IPS DF 4.7 (cell line): Measurements from ENCODE around the gene RIMS4.

Experiments
- DNase-seq: peaks from one replicate; pipeline ENCODE4 v3.0.0-alpha.2; 2013; ENCODE audit warnings: low spot score; ENCODE audit errors: extremely low read depth

RIMS4 gene

DNA sequence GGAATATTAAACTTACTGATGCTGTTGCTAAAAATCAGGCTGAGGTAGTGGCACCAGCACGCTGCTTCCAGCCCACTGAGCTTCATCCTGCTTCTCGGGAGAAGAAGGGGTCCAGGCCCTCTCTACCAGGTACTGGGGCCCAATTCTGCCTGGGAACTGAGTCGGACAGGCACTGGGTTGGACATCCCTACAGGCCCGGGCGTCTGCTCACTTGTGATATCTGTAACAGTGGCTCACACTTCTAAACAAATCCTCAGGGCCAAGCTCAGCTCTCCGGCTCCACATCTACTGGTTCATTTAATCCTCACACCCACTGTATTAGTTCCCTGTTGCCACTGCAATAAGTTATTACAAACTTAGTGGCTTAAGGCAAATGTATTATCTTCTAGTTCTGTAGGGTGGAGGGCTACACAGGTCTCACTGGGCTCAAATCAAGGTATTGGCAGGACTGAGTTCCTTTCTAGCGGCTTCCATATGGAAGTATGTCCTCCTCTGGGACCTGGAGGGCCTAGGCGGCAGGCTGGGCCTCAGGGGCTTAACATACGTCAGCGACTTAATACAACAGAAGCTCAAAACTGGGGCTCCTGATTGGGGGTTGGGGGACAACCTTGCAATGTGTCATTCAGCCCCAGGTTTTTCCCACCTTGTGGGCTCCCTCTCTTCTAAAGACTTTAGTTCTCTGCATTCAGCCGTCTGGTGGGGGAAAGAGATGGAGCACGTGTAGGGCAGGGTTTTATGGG is 66.3 kb downstream of the RIMS4 start:
- no peak for DNase-seq

- DNase-seq, result no peak
These were observed 67.2 kb downstream of the RIMS4 start for GRCh38 chr20:44743080-44743701.

GRCh38 chr20:44742304-44743079 is 67.9 kb downstream of the RIMS4 start:
- DNase-seq, result no peak

GRCh38 chr20:44739942-44740341 is 70.4 kb downstream of the RIMS4 start:
- no peak for DNase-seq

GRCh38 chr20:44738813-44739477 is 71.4 kb downstream of the RIMS4 start:
- peak; percentile 91 for DNase-seq

- DNase-seq, result no peak
These were observed 73.2 kb downstream of the RIMS4 start for GRCh38 chr20:44737116-44737515.

DNA sequence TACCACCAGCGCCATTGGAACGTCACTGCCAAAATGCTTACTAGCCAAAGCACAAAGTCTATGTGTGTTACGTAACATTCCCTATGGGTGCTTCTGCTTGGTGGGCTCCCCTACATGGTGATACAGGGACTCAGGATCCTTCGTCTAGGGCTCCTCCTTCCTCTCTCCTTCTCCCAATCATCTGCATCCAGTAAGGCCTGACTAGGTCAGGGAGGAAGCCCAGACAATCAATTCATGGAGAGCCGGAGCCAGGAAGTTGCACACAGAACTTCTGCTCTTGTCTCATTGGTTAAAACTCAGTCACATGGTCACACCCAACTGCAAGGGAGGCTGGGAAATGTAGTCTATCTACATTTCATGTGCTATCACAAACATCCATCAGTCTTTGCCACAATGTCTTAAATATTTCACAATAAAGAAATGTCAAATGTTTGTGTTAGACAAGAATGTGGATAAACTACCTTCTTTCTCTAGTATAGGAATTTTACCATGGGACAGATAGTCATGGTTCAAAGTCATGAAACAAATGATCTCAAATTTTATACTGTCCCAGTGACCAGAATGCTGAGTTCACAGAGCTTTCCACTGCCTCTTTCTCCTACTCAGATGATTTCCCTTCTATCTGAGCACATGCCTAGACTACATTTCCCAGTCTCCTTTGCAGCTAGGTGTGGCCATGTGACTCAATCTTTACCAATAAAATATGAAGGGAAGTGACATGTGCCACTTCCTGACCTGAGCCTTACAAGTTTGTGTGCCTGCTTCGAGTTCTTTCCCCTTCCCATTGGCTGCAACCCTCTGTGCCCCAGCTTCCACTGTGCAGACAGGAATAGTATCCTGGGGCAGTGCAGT is 74.0 kb downstream of the RIMS4 start:
- DNase-seq, result peak; percentile 72

DNA sequence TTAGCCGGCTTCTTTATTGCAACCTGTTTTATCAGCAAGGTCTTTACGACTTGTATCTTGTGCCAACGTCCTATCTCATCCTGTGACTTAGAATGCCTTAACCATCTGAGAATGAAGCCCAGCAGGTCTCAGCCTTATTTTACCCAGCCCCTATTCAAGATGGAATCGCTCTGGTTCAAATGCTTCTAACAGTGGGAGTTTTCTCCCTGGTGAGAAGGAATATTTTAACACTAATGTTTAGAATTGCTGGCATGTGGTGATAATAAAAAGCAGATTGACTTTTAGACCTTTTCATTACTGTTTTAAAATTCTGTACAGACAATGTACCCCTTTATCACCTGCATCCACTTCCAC is 74.6 kb downstream of the RIMS4 start:
- DNase-seq, result no peak

GRCh38 chr20:44734938-44735337 is 75.4 kb downstream of the RIMS4 start:
- no peak for DNase-seq

GRCh38 chr20:44733341-44734069 is 76.8 kb downstream of the RIMS4 start:
- DNase-seq, result no peak

- no peak for DNase-seq
These were observed 78.0 kb downstream of the RIMS4 start for GRCh38 chr20:44732327-44732726.

GRCh38 chr20:44731657-44732056 is 78.7 kb downstream of the RIMS4 start:
- no peak for DNase-seq

DNA sequence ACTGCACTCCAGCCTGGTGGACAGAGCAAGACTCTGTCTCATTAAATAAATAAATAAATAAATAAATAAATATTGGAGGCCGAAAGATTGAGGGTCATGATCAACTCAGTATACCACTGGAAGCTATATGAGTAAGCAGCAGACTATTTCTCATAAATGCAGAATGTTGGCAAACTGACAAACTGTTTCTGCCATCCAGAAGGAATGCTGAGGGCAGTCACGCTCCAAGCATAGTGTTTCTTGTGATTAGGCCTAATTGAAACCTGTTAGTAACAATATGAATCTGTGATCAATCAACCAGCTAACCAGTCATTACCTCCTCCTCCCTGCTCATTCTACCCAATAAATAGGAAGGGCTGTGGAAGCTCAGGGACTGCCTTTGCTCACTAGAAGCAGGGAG is 79.9 kb downstream of the RIMS4 start:
- no peak for DNase-seq

DNA sequence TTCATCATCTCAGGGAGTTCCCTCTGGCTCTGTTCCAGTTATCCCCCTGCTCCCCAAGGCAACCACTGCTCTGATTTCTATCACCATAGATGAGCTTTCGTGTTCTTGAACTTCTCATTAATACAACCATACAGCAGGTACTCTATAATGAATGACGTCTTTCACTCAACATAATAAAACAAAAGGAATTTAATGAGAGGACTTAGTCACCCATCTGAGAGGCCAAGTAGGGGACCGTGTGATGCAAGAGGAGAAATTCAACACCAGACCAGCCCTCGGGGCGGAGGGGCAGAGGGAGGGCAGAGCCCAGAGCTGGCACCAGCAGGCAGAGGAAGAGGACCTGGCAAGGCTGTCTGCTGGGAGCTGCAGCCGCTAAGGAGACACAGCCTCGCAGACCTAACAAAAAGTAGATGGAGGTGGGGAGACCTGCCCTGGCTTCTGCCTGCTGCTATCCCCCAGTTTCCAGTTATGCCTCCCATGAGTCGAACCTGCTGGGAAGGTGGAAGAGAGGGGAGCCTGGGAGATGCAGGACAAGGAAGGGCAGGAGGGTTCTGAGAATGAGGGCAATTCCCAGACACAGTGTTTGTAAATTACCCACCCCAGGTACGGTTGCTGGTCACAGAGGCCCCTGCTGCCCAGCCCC is 81.4 kb downstream of the RIMS4 start:
- no peak for DNase-seq

GRCh38 chr20:44727651-44728050 is 82.7 kb downstream of the RIMS4 start:
- DNase-seq, result no peak

DNA sequence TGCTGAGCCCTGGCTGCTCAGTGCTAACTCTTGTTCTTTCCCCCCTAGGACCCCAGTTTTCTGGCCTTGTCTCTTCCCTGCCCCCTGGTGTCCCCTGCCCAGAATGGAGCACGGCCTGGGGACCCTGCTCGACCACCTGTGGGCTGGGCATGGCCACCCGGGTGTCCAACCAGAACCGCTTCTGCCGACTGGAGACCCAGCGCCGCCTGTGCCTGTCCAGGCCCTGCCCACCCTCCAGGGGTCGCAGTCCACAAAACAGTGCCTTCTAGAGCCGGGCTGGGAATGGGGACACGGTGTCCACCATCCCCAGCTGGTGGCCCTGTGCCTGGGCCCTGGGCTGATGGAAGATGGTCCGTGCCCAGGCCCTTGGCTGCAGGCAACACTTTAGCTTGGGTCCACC is 83.3 kb downstream of the RIMS4 start:
- DNase-seq, result no peak

GRCh38 chr20:44725837-44726236 is 84.5 kb downstream of the RIMS4 start:
- no peak for DNase-seq

- no peak for DNase-seq
These were observed 85.8 kb downstream of the RIMS4 start for GRCh38 chr20:44724423-44725091.

GRCh38 chr20:44723798-44724362 is 86.5 kb downstream of the RIMS4 start:
- DNase-seq, result no peak
